Activated naive CD8-positive, alpha-beta T cell (primary cell): ENCODE results near the gene ZNF362.

Source experiments
- H3K27ac Mint-ChIP-seq: one replicate; pipeline ENCODE4 v1.8.0; 2021; ENCODE audit warnings: mixed read lengths
- H3K27me3 Mint-ChIP-seq: one replicate; pipeline ENCODE4 v1.8.0; 2021; ENCODE audit warnings: mixed read lengths
- H3K36me3 Mint-ChIP-seq: one replicate; pipeline ENCODE4 v1.8.0; 2021; ENCODE audit warnings: mixed read lengths
- H3K4me1 Mint-ChIP-seq: one replicate; pipeline ENCODE4 v1.8.0; 2021; ENCODE audit warnings: low read depth, mixed read lengths
- H3K4me3 Mint-ChIP-seq: one replicate; pipeline ENCODE4 v1.8.0; 2021; ENCODE audit warnings: mild to moderate bottlenecking, mixed read lengths
- H3K9me3 Mint-ChIP-seq: one replicate; pipeline ENCODE4 v1.8.0; 2021; ENCODE audit warnings: low read depth, mixed read lengths

ZNF362 gene

GRCh38 chr1:33324677-33325575, 68.6 kb downstream of the ZNF362 start:
- Mint-ChIP-seq H3K9me3 (no peaks in the 10 kb centered on the region), H3K4me1 (no peaks in the 10 kb centered on the region), H3K27ac (no peak overlapping the region), H3K27me3 (no peaks in the 10 kb centered on the region), H3K4me3 (no peak overlapping the region), H3K36me3 (peaks cover 14% of the 10 kb centered on the region)

GRCh38 chr1:33326785-33327184, 70.5 kb downstream of the ZNF362 start:
- no peaks in the 10 kb centered on the region for H3K4me1 Mint-ChIP-seq
- peaks cover 14% of the 10 kb centered on the region for H3K36me3 Mint-ChIP-seq
- no peak overlapping the region for H3K4me3 Mint-ChIP-seq
- H3K27me3 Mint-ChIP-seq = no peaks in the 10 kb centered on the region
- no peak overlapping the region for H3K27ac Mint-ChIP-seq
- no peaks in the 10 kb centered on the region for H3K9me3 Mint-ChIP-seq

DNA sequence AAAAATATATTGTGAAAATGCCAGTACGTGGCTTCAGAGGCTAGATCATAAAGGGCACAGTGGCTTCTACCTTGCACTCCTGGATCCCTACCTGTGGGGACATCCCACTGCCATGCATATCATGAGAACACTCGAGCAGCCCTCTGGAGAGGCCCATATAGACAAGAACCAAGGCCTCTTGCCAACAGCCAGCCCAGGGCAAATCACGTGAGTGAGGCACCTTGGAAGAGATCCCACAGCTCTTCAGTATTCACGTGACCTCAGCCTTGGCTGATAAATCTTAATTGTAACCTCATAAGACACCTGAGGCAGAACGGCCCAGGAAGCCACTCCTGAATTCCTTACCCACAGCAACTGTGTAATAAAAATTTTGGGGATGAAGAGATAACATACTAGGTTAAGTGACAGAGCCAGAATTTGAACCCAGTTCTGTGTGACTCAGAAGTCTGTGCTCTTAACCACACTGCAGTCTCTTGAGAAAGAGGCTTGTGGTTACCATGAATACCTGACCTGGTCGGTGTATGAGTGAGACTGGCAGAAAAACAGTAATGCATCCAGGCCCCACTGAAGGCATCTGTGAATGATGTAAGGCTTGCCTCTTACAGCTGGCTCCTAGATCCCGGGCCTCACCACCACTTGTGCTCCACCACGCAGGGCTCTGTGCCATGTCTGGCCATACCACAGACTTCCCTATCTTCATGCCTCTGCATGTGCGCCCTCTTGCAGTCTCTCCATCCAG, 71.5 kb downstream of the ZNF362 start:
- Mint-ChIP-seq H3K4me1 (no peaks in the 10 kb centered on the region), H3K36me3 (peaks cover 14% of the 10 kb centered on the region), H3K4me3 (no peak overlapping the region), H3K27me3 (no peaks in the 10 kb centered on the region), H3K27ac (no peak overlapping the region), H3K9me3 (no peaks in the 10 kb centered on the region)

GRCh38 chr1:33328817-33329216, 72.5 kb downstream of the ZNF362 start:
- H3K4me3 Mint-ChIP-seq = no peak overlapping the region
- no peak overlapping the region for H3K27ac Mint-ChIP-seq
- no peaks in the 10 kb centered on the region for H3K27me3 Mint-ChIP-seq
- no peaks in the 10 kb centered on the region for H3K4me1 Mint-ChIP-seq
- H3K36me3 Mint-ChIP-seq = peaks cover 14% of the 10 kb centered on the region
- H3K9me3 Mint-ChIP-seq = no peaks in the 10 kb centered on the region

DNA sequence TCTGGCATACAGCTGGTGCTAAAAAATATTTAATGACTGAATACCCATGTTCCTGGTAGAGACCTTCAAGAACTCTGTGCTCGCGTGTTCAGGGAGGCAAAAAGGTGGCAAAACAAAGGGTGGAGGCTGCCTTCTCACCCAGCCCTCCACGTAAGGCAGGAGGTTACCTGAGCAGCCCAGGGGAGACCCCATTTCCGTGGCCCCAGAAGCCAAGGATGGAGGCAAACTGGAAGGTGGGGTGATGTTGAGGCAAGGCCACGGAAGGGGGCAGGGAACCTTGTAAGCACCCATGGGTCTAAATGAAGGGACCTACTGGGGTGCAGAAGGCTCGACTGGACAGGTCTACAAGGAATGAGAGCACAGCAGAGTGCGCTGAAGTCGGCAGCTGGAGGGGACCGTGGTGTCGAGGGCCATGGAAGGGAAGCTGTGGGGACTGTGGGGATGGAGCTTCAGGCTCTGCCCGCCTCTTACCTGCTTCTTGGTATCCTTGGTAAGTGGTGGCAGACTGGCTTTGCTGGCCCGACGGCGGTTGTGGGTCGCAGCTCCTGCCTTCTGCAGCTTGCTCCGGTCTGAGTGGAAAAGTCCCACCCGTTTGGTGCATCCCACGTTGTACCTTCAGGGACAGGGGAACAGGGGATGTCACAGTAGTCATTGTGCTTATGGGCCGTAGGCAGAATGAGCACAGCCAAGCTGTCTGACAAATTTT, 73.5 kb downstream of the ZNF362 start:
- Mint-ChIP-seq H3K4me3 (no peak overlapping the region), H3K27me3 (no peaks in the 10 kb centered on the region), H3K4me1 (no peaks in the 10 kb centered on the region), H3K36me3 (peaks cover 14% of the 10 kb centered on the region), H3K27ac (no peak overlapping the region), H3K9me3 (no peaks in the 10 kb centered on the region)

- Mint-ChIP-seq H3K36me3 (peaks cover 13% of the 10 kb centered on the region), H3K27ac (no peak overlapping the region), H3K4me3 (no peak overlapping the region), H3K9me3 (no peaks in the 10 kb centered on the region), H3K27me3 (no peaks in the 10 kb centered on the region), H3K4me1 (peaks cover 5% of the 10 kb centered on the region)
Observed at GRCh38 chr1:33330361-33330890, 74.1 kb downstream of the ZNF362 start.

GRCh38 chr1:33330906-33331305, 74.6 kb downstream of the ZNF362 start:
- peaks cover 9% of the 10 kb centered on the region for H3K36me3 Mint-ChIP-seq

GRCh38 chr1:33331444-33332356, 75.4 kb downstream of the ZNF362 start:
- Mint-ChIP-seq H3K4me3 (no peak overlapping the region), H3K27ac (no peak overlapping the region), H3K36me3 (peaks cover 6% of the 10 kb centered on the region), H3K27me3 (no peaks in the 10 kb centered on the region), H3K4me1 (peaks cover 11% of the 10 kb centered on the region), H3K9me3 (no peaks in the 10 kb centered on the region)

More at GRCh38 chr1:33330906-33331305, 74.6 kb downstream of the ZNF362 start:
- Mint-ChIP-seq H3K9me3 (no peaks in the 10 kb centered on the region), H3K27me3 (no peaks in the 10 kb centered on the region), H3K4me1 (peaks cover 5% of the 10 kb centered on the region), H3K4me3 (no peak overlapping the region), H3K27ac (no peak overlapping the region)

GRCh38 chr1:33332357-33332789, 76.1 kb downstream of the ZNF362 start:
- no peaks in the 10 kb centered on the region for H3K9me3 Mint-ChIP-seq
- peaks cover 6% of the 10 kb centered on the region for H3K36me3 Mint-ChIP-seq
- no peaks in the 10 kb centered on the region for H3K27me3 Mint-ChIP-seq
- H3K27ac Mint-ChIP-seq = no peak overlapping the region
- H3K4me3 Mint-ChIP-seq = no peak overlapping the region
- peaks cover 14% of the 10 kb centered on the region for H3K4me1 Mint-ChIP-seq

GRCh38 chr1:33332881-33333280, 76.6 kb downstream of the ZNF362 start:
- Mint-ChIP-seq H3K4me3 (no peak overlapping the region), H3K9me3 (no peaks in the 10 kb centered on the region), H3K27ac (no peak overlapping the region), H3K36me3 (peaks cover 6% of the 10 kb centered on the region), H3K27me3 (no peaks in the 10 kb centered on the region), H3K4me1 (peaks cover 19% of the 10 kb centered on the region)

DNA sequence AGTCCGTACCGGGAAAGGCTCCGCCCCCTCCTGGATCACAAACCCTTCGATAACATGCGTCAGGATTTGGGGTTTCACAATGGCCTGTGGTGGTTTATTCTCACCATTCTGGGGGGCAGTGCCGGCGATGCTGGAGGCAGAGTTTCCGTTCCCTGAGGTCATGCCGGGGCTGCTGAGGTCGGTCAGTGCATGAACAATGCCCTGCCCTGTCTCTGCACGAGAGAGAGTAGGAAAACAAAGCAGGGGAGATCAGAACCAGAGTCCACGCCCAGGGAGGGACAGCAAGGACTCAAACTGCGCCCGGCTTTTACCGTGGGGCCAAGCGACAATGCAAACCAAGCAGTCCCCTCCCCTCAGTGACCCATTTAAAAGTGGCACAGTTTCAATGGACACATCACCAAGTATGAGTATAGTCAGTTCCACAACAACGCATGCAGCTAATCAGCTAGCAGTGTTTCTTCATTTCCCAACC, 77.8 kb downstream of the ZNF362 start:
- no peak overlapping the region for H3K27ac Mint-ChIP-seq

GRCh38 chr1:33335020-33335419, 78.7 kb downstream of the ZNF362 start:
- Mint-ChIP-seq H3K9me3 (no peaks in the 10 kb centered on the region), H3K27ac (no peak overlapping the region), H3K36me3 (no peaks in the 10 kb centered on the region), H3K4me1 (peaks cover 33% of the 10 kb centered on the region), H3K4me3 (no peak overlapping the region), H3K27me3 (no peaks in the 10 kb centered on the region)

More for the DNA sequence above, 77.8 kb downstream of the ZNF362 start:
- Mint-ChIP-seq H3K36me3 (peaks cover 4% of the 10 kb centered on the region), H3K27me3 (no peaks in the 10 kb centered on the region), H3K4me1 (peaks cover 28% of the 10 kb centered on the region), H3K4me3 (no peak overlapping the region), H3K9me3 (no peaks in the 10 kb centered on the region)

GRCh38 chr1:33336580-33336979, 80.3 kb downstream of the ZNF362 start:
- no peaks in the 10 kb centered on the region for H3K9me3 Mint-ChIP-seq
- peaks cover 44% of the 10 kb centered on the region for H3K4me1 Mint-ChIP-seq
- no peak overlapping the region for H3K4me3 Mint-ChIP-seq
- no peaks in the 10 kb centered on the region for H3K36me3 Mint-ChIP-seq
- H3K27ac Mint-ChIP-seq = no peak overlapping the region
- no peaks in the 10 kb centered on the region for H3K27me3 Mint-ChIP-seq

- H3K9me3 Mint-ChIP-seq = no peaks in the 10 kb centered on the region
- H3K36me3 Mint-ChIP-seq = no peaks in the 10 kb centered on the region
- H3K4me1 Mint-ChIP-seq = peaks cover 46% of the 10 kb centered on the region
- no peak overlapping the region for H3K4me3 Mint-ChIP-seq
- no peak overlapping the region for H3K27ac Mint-ChIP-seq
- H3K27me3 Mint-ChIP-seq = no peaks in the 10 kb centered on the region
Observed at GRCh38 chr1:33337441-33337840, 81.1 kb downstream of the ZNF362 start.
